Activated CD4-positive, alpha-beta T cell treated with anti-CD3 and anti-CD28 coated beads, Interleukin-10, Interleukin-2, amounts not matched to agents 100 ng/mL and 50 ng/mL, durations not matched to agents 16 hours and 8 hours (primary cell): ENCODE results near the gene SIGLEC6.

Experiments used
- DNase-seq: peaks from one replicate; pipeline ENCODE4 v3.0.0-alpha.2; 2020

The SIGLEC6 gene

GRCh38 chr19:51531349-51532315 is at the start of gene SIGLEC6:
SIGLEC6 (minus strand) TSS chr19:51531670; CDS start chr19:51531648, 22 bp downstream.
- DNase-seq = no peak

GRCh38 chr19:51576850-51577249 is 45.4 kb upstream of the SIGLEC6 start:
- DNase-seq = peak; percentile 52

GRCh38 chr19:51573331-51573730 is 41.9 kb upstream of the SIGLEC6 start:
- no peak for DNase-seq

- no peak for DNase-seq
These were observed 41.4 kb upstream of the SIGLEC6 start for GRCh38 chr19:51572908-51573307.

DNA sequence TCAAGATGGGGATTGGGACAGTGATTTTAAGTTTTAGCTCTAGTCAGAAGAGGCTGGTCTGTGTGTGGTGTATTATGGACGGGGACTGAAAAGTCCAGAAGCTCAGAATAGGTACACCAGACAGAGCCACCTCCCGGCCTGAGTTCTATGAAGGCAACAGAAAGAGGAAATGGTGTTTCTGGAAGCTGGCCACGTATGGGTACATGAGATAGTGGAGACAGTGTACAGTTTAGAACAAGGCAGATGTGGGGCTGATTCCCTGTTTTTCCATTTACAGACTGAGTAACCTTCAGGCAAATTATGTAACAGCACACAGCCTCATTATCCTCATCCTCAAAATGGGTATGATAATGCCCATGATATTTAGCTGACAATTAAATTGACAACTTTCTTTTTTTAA is 40.9 kb upstream of the SIGLEC6 start:
- DNase-seq = no peak

- no peak for DNase-seq
These were observed 40.1 kb upstream of the SIGLEC6 start for GRCh38 chr19:51571599-51571998.

DNA sequence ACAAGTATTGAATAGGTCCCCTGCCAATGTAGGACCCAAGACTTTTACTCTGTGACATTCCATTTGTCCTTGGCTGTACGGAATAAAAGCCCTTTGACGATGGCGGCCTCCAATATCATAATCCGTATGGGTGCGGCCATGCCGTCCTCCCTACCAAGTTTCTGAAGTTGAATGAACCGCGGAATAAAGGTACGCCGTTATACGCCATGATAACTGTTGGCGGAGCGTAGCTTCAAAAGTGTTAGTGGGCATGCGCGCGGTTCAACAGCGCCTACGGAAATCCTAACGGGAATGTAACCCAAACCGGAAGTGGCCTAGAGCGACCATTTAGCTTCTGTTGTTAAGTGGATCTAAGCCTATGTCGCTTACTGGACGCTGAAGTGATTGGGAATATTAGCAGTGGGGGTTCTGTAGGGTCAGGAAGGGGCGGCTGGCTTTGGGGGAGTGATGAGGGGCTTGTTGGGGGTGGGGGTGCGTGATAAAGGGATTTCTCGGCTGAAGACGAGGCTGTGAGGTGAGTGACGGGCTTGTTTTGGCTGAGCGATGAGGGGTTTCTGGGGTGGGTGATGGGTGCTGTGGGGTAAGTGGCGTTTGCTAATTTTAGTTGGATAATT is 39.6 kb upstream of the SIGLEC6 start, which contains the start of gene ZNF175:
Gene ZNF175, plus strand, starts transcription at position 322 of the 614 bp plus-strand sequence. CDS start 2,047 bp downstream, outside the sequence.
- DNase-seq = peak; percentile 91

DNA sequence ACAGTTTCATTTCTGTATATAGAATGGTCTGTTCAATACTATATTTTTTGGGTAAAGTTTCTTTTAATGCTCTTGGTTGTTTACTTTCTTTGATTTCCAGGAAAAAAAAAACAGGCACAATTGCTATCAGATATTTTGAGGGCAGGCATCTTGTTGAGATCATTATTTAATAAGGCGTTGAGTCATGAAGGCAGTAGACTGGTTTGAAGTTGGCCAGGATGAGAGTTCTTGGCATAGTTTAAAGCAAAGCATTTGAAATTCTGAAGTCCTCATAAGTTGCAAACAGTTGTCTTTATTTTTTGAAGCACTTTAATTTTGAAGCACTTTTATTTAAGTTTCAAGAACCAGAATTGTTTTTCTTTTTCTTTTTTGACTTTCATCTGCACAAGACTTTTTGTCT is 37.0 kb upstream of the SIGLEC6 start:
- no peak for DNase-seq

GRCh38 chr19:51567583-51567982 is 36.1 kb upstream of the SIGLEC6 start:
- DNase-seq = no peak

GRCh38 chr19:51566489-51567100 is 35.1 kb upstream of the SIGLEC6 start:
- no peak for DNase-seq

DNA sequence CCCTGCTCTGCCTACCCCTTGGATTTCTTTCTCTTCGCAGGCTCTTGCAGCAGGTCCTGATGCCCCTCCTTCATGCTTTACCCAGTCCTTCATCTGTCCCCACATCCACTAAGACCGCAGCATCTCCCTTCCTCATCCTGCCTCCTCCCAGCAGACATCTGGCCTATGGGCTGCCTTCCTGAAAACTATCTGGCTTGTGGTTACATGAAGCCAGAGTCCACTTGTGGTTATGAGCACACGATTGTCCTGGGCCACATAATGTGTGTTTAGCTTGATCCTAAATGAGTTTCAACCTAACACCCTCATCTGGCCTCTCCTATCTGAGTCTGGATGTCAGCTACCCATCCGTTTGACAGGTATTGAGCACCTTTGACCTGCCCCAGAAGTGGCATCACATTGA is 34.1 kb upstream of the SIGLEC6 start:
- no peak for DNase-seq

DNA sequence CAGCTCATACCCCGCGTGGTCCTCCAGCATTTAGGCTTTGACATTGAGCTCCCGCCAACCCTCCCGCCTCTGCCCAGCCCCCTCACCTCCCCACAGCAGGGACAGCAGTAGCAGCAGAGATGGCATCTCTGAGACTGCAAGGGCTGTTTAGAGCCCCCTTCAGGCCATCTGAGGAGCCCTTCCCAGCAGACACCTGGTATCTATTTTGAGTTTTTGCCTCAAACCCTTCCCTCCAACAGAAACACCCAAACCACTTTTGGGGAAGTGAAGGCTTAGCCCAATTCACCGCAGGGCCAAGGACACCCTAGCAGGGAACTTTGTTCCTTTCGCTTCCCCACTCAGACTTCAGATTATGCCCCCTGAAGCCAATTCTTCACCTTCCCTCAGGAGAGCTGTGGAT is 33.3 kb upstream of the SIGLEC6 start:
- DNase-seq = no peak

GRCh38 chr19:51560339-51560738 is 28.9 kb upstream of the SIGLEC6 start:
- DNase-seq = no peak

DNA sequence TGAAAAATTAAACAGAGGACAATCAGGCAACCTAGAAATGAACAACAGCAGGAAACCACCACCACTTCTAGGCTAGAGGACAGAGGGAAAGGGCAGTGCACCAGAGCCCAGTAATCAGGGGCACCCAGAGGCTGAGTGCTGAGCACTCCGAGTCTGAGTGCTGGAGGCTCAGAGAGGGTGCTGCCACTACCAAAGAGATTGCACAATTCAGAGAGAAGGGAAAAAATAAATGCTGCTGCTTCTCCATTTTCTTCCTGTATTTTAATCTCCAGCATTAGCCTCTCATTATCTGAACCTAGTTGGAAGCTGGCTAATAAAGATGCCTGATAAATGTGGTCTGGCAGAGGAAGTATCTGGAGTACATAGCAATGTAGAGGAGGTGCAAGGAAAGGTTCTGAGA is 27.8 kb upstream of the SIGLEC6 start:
- DNase-seq = no peak

GRCh38 chr19:51552996-51553725 is 21.7 kb upstream of the SIGLEC6 start:
- peak; percentile 26 for DNase-seq

DNA sequence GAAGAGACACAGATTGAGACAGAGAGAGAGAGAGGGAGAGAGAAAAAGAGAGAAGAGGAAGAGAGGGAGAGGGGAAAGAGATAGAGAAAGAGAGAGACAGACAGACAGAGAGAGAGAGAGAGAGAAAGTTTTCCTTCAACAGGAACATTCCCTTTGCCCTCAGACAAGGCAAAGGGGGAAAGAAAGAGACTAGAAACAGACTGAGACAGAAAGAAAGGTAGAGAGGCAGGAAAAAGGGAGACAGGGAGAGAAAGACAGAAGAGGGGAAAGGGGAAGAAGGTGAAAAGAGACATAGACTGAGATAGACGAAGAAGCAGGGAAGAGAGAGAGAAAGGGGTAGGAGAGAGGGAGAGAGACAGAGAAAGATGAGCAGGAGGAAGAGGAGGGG is 21.1 kb upstream of the SIGLEC6 start:
- no peak for DNase-seq

DNA sequence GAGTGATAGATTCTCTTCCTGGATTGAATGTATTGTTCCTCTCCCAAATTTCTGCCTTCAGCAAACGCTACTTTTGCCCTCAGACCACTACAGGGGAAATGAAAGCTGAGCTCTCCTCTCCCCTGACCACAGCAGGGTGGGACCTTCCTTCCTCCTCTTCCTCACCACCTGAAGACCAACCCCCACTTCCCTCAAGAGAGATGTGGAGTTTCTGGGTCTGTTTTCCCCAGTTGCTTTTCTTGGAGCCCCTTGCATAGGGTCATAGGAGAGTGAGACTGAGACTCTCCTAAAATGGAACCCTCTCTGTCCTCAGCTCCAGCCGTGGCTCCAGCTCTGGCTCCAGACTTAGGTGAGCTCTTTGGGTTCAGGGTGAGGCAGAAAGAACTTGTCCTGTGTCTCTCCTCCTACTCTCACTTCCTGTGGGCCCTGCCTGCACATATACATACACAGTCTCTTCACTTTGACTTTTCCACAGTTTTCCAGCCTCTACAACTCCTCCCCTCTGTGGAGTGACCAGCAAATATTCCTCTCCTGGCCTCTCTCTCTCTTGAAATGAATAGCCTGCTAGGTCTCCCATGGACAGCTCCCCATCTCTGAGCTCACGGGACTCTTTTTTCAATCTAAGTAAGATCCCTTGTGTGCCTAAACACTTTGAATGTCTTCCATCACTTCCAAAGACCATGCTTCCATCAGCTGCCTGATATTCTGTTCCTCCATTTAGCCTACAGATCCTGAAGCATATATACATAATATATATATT is 20.4 kb upstream of the SIGLEC6 start:
- no peak for DNase-seq

DNA sequence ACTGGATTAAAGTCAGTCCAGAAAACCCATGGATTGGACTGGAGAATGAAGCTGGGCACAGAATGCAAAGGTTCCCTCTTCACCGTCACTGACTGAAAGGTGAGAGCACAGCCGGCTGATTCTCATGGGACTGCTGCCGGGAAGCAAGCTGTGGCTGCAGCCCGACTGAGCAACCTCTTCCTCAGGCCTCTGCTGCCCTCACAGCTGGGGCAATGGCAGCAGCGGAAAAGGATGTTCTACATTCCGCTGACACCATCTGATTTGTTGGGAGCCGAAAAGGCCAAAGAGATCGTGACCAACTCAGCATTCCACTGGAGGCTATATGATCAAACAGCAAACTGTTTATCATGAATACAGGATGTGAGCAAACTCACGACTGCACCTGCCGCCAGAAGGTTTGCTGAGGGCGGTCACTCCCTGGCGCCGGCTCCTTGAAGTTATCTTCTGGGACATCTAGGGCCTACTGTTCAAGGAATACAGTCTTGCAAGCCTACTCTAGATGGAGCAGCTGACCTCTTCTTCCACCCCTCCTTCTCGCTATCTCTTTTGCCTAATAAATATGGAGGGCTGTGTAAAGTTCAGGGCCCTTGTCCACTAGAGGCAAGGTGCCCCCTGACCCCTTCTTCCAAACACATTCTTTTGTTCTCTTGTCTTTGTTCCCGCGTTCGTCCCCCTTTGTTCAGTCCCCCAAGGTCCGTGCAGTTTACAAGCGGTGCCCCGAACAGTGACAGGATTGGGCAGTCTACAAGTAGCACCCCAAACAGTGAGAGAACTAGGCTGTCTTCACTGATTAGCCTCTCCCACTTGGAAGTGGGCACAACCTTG is 19.6 kb upstream of the SIGLEC6 start:
- DNase-seq = no peak

GRCh38 chr19:51549533-51550324 is 18.3 kb upstream of the SIGLEC6 start:
- DNase-seq = no peak

- DNase-seq = no peak
These were observed 17.4 kb upstream of the SIGLEC6 start for GRCh38 chr19:51548891-51549305.
